ENCODE results near the gene CLSTN1.

The CLSTN1 gene

DNA sequence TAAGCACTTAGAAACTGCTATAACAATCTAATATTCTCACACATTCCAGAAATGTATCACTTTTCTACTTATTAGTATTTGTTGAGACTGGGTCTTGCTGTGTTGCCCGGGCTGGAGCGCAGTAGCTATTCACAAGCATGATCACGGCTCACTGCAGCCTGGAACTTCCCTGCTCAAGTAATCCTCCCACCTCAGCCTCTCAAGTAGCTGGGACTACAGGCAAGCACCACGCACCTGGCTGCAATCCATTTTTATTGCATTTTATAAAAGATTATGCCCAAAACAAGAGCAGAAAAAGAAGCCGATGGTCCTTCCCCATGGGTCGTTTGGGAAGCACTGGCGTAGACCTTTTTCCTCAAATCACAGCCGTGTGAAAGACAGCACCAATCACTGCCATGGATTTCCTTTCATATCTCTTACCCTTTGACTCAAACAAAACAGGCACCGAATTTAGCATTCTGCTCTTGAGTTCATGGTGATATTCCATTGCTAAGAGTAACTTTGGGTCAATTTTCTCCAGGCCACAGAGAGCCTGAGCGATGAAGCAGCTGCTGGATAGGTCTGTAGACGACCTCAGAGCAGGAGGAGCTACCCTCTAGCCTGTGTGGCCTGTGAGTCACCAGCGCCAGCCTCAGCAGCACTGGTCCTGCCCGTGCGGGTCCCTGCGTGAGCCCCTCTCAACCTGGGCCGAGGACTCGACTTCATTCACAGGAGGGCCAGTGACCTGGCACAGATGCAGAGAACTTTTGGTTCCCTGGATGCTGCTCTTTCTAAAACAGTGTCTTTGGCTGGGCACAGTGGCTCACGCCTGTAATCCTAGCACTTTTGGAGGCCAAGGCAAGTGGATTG, 91.4 kb downstream of the CLSTN1 start:
- DNase-seq = peak in 4 of 56 donors; percentile 3 to 37 (median 28)

DNA sequence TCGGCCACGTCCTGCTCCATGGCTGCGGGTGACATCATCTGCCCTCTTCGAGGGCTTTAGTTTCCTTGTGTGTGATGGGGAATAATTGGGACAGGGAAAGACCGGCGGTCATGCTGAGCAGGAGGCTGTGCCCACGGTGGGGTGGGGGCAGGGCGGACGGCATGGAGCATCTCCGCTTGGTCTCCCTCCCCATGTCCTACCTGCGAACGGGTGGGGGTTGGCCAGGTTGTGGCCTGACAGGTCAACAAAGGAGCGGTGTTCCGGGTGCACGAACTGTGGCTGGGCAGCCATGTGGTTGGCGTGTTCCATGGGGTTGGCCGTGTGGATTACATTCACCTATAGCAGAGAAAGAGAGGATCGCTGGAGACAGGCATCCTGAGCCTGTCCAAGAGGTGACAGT, 92.2 kb downstream of the CLSTN1 start:
- no peak for DNase-seq

DNA sequence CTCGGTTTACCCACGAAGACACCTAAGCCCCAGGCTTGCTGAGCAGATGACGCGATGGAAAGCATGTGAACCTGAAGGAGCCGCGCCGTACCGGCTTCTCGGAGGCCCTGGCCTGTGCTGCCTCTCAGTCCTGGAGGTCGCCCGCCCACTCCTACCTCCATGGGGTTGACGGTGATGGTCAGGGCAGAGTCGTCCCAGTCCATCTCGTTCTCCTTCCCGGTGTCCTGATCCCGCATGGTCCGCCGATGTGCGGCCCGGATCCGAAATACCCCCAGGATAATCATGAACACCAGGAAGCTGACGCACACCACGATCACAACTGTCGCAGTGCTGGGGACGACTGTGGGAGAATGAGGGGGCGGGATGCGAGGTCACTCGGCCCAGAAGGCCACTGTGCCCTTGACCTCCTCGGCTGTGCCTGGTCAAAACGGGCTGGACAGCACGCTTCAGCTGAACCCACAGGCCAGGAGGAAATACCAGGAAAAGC, 92.7 kb downstream of the CLSTN1 start:
- no peak for DNase-seq

DNA sequence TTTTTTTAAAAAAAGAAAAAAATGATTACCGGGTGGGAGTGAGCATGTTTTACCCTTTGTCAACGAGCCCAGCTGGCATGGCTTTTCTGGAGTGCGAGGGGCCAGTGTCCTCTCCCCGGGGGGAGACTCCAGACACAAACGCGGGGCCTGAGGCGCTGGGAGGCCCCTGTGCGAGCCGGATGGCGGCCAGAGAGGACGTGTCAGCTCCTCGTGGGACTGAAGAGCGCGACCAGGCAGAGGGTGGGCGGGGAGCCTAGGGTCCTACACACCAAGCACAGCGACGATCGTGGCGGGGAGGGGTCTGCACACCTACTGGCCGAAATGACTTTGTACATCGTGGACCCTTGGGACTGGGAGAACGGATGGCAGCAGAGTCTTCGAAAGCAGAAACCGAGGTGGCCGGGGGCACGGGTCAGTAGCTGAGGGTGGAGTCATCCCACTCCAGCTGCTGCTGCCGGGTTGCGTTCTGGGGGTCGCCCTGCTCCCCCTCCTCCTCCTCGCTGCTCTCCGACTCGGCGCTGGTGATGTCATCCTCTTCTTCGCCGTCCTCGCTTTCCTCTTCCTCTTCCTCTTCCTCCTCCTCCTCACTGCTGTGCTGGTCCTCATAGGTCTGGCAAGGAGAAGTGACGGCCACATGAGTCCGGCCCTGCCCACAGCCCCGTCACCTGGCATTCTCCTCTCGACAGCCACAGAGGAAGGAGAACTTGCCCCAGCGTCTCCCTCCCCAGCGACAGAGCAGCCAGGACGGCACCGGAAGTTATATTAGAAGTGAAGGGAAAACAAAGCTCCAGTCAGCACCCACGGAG, 93.5 kb downstream of the CLSTN1 start:
- peak in 9 of 56 donors; percentile 6 to 50 (median 18) for DNase-seq

DNA sequence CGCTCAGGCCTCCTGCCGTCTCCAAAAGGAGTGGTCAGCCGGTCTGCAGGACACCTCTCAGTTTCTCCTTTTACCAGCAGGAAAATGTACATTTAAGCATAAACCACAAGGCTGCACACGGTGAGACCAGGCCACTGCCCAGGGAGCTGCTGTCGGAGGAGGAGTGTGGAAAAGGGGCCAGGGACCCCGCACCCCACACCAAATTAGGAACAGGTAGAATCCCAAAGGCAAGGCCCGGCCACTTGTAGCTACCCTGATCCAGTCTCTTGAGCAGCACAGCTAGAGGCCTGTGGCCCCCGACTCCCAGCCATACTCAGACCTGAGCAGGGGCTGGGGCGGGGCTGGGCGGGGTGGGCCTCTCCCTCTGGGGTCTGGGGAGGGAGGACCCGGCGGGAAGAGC, 94.2 kb downstream of the CLSTN1 start:
- DNase-seq = no peak

DNA sequence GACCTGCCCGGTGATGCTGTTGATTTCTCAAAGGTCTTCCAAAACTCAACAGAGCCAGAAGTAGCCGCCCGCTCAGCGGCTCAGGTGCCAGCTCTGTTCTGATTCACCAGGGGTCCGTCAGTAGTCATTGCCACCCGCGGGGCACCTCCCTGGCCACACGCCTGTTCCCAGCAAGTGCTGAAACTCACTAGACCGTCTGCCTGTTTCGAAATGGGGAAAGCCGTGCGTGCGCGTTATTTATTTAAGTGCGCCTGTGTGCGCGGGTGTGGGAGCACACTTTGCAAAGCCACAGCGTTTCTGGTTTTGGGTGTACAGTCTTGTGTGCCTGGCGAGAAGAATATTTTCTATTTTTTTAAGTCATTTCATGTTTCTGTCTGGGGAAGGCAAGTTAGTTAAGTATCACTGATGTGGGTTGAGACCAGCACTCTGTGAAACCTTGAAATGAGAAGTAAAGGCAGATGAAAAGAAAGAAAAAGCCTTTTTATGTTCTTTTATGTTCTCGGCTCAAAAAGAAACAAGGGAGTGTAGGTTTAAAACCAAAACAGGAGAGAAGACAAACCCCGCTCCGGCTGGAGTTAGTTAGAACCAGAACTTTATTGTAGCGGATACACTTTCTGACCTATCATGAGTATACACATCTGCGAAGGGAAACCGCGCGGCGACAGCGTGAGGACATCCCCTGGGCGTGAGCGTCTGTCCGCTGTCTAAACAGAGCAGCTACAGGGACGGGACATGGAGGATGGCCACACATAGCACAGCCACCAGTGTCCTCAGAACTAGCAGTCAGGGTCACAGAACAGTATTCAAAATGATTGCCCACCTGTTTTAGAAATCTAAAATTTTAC, 95.1 kb downstream of the CLSTN1 start:
- DNase-seq = no peak

DNA sequence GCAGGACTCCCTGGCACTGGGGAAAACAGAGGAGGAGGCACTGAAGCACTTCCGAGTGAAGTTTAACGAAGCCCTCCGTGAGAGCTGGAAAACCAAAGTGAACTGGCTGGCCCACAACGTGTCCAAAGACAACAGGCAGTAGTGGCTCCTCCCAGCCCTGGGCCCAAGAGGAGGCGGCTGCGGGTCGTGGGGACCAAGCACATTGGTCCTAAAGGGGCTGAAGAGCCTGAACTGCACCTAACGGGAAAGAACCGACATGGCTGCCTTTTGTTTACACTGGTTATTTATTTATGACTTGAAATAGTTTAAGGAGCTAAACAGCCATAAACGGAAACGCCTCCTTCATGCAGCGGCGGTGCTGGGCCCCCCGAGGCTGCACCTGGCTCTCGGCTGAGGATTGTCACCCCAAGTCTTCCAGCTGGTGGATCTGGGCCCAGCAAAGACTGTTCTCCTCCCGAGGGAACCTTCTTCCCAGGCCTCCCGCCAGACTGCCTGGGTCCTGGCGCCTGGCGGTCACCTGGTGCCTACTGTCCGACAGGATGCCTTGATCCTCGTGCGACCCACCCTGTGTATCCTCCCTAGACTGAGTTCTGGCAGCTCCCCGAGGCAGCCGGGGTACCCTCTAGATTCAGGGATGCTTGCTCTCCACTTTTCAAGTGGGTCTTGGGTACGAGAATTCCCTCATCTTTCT, 96.7 kb downstream of the CLSTN1 start:
- DNase-seq = no peak

DNA sequence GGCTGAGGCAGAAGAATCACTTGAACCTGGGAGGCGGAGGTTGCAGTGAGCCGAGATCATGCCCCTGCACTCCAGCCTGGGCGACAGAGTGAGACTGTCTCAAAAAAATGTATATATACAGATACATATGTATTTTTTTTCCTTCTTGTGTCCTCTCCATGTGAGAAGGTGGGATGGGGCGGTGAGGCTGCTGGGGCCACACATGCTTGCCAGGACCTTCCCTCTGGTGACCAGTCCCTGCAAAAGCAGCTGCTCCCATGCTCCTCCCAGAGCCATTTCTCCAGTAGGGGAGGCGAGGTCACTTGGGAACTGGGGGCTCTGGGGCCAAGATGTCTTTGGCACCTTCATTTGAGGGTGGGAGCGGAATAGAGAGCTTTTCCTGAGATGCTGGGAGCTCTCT, 97.4 kb downstream of the CLSTN1 start:
- DNase-seq = no peak

DNA sequence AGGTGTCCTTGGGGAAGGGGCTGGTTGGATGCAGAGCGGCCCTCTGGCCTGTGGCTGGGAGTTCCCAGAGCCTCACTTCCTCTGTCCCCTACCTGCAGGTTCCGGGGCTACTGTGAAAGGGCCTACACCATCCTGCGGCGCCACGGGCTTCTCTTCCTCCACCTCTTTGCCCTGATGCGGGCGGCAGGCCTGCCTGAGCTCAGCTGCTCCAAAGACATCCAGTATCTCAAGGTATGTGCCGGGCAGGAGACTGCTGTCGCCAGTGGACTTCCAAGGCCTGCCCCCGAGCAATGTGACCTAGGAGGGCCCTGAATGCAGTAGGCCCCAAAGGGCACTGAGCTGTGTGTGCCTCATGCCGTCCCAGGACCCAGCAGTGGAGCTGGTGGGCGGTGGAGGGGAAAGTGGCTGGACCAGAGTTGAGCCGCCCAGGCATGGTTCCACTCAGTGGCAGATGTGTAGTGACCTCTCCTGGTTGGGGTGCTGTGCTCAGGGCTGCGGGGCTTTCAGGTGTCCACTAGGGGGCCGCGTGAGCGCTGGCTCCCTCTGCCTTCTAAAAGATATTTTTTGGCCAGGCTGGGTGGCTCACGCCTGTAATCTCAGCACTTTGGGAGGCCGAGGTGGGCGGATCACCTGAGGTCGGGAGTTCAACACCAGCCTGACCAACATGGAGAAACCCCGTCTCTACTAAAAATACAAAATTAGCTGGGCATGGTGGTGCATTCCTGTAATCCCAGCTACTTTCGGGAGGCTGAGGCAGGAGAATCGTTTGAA, 98.9 kb downstream of the CLSTN1 start:
- peak in 5 of 56 donors; percentile 10 to 41 (median 22) for DNase-seq

DNA sequence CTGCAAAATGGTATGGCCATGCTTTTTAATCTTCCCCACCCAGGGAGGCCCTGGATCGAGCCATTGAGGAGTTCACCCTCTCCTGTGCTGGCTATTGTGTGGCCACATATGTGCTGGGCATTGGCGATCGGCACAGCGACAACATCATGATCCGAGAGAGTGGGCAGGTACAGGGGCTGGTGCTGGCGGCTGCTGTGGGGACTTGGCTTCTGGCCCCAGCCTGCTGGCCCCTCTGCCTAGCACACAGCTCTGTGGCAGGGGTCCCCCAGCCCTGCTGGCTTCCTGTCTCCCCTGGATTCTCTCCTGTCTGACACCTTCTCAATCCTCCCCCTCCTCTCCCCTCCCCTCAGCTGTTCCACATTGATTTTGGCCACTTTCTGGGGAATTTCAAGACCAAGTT, 99.8 kb downstream of the CLSTN1 start:
- no peak for DNase-seq

DNA sequence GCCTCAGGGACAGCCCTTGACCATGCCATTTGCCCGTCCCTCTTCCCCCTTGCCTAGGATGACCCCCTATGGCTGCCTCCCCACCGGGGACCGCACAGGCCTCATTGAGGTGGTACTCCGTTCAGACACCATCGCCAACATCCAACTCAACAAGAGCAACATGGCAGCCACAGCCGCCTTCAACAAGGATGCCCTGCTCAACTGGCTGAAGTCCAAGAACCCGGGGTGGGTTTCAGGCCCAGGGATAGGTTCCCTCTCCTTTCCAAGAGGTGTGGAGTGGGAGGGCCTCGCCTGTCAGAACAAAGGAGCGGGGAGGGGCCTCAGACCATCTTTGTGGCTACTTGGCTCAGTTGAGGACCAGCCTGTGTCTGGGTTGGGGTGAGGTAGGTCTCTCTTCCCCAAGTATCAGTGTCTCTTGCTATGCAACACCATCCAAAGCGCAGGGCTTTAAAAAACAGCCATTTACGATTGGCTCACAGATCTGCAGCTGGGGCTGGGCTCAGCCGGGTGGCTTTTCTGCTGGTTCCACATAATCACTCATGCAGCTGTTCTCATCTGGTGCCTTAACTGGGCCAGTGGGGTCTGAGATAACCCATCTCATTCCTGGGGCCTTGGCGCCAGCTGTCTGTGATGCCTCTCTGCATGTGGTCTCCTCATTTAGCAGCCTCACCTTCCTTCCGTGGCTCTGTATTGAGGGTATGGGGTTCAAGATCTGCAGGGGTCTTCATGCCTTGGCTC, 100.5 kb downstream of the CLSTN1 start:
- no peak for DNase-seq

DNA sequence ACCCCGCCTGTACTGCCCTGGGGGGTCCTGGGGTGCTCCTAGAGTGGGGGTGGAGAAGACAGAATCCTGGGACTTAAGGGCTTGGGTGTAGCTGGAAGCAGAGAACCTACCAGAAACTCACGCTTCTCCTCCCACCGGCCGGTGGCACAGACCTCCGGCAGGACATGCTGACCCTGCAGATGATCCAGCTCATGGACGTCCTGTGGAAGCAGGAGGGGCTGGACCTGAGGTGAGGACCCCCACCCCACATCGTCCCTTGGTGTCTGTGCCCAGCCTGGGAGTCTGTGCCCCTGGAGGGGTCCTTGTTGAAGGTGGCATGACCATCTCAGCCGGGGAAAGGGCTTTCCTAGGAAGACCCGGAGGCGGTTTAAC, 101.4 kb downstream of the CLSTN1 start:
- DNase-seq = no peak

DNA sequence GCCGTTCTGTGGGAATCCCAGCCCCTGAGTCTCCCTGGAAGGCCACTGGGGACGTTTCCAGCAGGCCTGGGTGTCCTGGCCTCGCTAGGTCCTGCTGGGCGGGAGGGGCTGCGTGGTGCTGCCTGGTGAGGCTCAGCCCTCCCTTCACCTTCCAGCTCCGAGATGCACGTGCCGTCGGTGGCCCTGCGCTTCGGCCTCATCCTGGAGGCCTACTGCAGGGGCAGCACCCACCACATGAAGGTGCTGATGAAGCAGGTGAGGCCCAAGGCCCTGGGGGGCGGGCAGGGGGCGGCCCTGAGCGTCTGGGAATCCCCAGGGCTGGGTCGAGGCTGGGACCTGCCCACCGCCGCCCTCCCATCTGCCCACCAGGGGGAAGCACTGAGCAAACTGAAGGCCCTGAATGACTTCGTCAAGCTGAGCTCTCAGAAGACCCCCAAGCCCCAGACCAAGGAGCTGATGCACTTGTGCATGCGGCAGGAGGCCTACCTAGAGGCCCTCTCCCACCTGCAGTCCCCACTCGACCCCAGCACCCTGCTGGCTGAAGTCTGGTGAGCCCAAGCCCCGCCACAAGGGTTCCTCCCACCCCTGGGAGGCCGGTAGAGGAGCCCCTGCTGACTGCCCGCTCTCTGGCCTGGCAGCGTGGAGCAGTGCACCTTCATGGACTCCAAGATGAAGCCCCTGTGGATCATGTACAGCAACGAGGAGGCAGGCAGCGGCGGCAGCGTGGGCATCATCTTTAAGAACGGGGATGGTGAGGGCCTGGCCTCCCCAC, 102.0 kb downstream of the CLSTN1 start:
- DNase-seq = peak in 13 of 56 donors; percentile 6 to 49 (median 13)

DNA sequence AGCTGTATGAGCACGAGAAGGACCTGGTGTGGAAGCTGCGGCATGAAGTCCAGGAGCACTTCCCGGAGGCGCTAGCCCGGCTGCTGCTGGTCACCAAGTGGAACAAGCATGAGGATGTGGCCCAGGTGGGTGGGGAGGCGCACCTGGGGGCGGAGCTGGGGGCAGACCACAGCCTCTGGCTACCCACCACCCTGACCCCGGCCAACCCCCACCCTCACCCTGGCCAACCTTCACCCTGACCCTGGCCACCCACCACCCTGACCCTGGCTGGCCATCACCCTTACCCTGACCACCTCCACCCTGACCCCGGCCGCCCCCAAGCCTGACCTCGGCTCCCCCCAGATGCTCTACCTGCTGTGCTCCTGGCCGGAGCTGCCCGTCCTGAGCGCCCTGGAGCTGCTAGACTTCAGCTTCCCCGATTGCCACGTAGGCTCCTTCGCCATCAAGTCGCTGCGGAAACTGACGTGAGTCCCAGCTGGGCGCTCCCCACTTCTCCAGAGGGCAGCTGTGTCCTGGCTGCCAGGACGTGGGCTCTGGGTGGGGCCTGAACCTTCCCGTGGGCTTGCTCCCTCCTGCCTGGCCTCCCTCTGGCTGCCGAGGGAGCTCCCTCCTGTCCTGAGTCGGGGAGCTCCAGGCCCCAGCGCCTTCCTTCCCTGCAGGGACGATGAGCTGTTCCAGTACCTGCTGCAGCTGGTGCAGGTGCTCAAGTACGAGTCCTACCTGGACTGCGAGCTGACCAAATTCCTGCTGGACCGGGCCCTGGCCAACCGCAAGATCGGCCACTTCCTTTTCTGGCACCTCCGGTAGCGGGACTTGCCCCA, 102.8 kb downstream of the CLSTN1 start:
- DNase-seq = no peak

DNA sequence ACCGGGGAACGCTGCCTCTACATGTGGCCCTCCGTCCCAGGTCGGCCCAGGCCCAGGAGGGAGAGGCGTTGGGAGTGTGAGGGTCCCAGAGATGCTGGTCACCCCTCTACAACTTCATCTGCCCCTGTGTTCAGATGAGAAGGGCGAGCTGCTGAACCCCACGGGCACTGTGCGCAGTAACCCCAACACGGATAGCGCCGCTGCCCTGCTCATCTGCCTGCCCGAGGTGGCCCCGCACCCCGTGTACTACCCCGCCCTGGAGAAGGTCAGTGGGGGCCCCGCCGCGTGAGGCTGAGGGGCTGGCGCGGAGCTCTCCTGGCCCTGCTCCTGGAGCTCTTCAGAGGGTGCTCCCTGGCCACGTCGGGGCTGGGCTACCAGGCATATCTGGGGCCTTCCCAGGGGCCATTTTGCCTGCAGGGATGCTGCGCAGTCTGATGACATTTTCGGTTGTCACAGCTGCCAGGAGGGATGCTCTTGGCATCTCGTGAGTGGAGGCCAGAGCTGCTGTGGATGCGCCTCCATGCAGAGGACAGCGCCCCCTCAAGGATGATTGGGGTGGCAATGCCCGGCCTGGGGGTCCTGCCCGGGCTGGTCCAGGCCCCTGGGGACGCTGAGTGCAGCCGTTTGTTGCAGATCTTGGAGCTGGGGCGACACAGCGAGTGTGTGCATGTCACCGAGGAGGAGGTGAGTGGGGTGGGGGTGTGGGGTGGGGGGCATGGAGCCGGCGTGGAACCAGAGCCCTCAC, 103.6 kb downstream of the CLSTN1 start:
- DNase-seq = no peak

DNA sequence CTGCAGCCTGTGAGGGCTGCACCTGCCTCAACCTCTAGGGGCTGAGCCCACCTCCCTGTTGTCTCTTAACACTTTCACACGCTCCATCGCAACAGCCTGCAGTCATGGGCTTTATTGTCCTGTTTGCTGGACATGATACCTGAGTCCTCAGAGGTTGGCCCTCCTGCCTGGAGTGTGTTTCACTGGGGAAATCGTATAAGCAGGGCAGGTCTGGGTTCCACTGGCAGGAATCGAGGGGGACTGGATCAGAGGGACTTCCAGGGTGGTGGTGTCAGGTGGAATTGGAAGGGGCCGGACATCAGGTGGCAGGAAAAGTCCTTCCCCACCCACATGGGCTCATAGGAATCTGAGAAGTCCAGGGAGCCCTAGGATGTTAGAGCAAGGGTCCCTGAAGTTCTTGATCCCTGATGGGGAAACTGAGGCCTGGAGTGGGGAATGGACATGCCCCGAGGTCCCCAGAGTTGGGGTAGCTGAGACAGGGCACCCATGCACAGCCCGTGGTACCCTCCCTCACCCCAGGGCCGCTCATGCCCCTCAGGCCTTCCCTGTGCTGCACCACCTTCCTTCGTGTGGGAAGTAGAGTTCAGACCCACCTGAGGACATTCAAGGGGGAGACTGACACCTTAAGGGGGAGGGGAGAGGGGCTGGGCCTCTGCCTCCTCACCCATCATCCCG, 105.6 kb downstream of the CLSTN1 start:
- no peak for DNase-seq

Data from nucleus accumbens (tissue), 56 donors.